HepG2 (cell line): ENCODE results near the gene RAB24. TPM values are rescaled to one million over a fixed set of nuclear protein-coding genes. Genes with fewer than 3 reads are reported as not detected.

Source experiments
- ATRX ChIP-seq: sonication (generic); formaldehyde crosslinking; IDR thresholded peaks from 2 replicates; pipeline ENCODE4 v1.4.0; 2020; ENCODE audit warnings: missing genetic modification reagents, borderline replicate concordance
- BATF2 ChIP-seq: sonication (generic); formaldehyde crosslinking; IDR thresholded peaks from 2 replicates; pipeline ENCODE4 v1.8.0; 2022; ENCODE audit warnings: mild to moderate bottlenecking, missing genetic modification reagents, moderate library complexity
- CEBPG ChIP-seq: IDR thresholded peaks from 2 replicates; pipeline ENCODE4 v1.6.1; 2016
- CREB3 ChIP-seq: sonication (generic); formaldehyde crosslinking; IDR thresholded peaks from 2 replicates; pipeline ENCODE4 v1.5.0; 2020; ENCODE audit warnings: missing genetic modification reagents
- EP300 ChIP-seq, 3 experiments: sonication (generic) in 1 of 3; formaldehyde crosslinking in 1 of 3; IDR thresholded peaks; 2 replicates each; pipeline versions ENCODE4 v1.5.1 to v1.6.1; 2011 to 2020; ENCODE audit warnings: low read depth in 2 of 3, low read length in 2 of 3, borderline replicate concordance in 1 of 3, improper control_type of control experiment in 1 of 3, mild to moderate bottlenecking in 1 of 3, missing genetic modification reagents in 1 of 3, moderate library complexity in 1 of 3
- ERF ChIP-seq: IDR thresholded peaks from 2 replicates; pipeline ENCODE4 v1.6.1; 2018; ENCODE audit warnings: missing biosample characterization, missing genetic modification reagents
- HMGXB4 ChIP-seq, 2 experiments: sonication (generic) in 1 of 2; formaldehyde crosslinking in 1 of 2; IDR thresholded peaks; 2 replicates each; pipeline versions ENCODE4 v1.4.0 to v1.6.1; 2018 to 2020; ENCODE audit warnings: missing genetic modification reagents in 2 of 2, borderline replicate concordance in 1 of 2, low read depth in 1 of 2, mild to moderate bottlenecking in 1 of 2, missing biosample characterization in 1 of 2
- KDM2A ChIP-seq: sonication (generic); formaldehyde crosslinking; IDR thresholded peaks from 2 replicates; pipeline ENCODE4 v1.4.0; 2020; ENCODE audit warnings: low read depth, missing genetic modification reagents, borderline replicate concordance
- KLF16 ChIP-seq, 2 experiments: sonication (generic) in 1 of 2; formaldehyde crosslinking in 1 of 2; IDR thresholded peaks; 2 replicates each; pipeline versions ENCODE4 v1.6.1 to v1.8.0; 2016 to 2023; ENCODE audit warnings: missing genetic modification reagents in 2 of 2, missing compliant biosample characterization in 1 of 2
- ONECUT2 ChIP-seq: sonication (generic); formaldehyde crosslinking; IDR thresholded peaks from 2 replicates; pipeline ENCODE4 v1.4.0; 2020; ENCODE audit warnings: missing genetic modification reagents
- PAXIP1 ChIP-seq: sonication (generic); formaldehyde crosslinking; conservative IDR thresholded peaks from 2 replicates; pipeline ENCODE4 v1.4.0; 2020; ENCODE audit warnings: mild to moderate bottlenecking, missing genetic modification reagents, moderate library complexity
- RXRB ChIP-seq: IDR thresholded peaks from 2 replicates; pipeline ENCODE4 v1.6.1; 2016; ENCODE audit warnings: borderline replicate concordance, missing genetic modification reagents, missing compliant biosample characterization
- SRSF1 ChIP-seq: fragments of 200-400 bp; formaldehyde crosslinking; optimal IDR thresholded peaks from 2 replicates; pipeline ENCODE3; 2017; ENCODE audit warnings: mild to moderate bottlenecking, low read depth, low read length, moderate library complexity
- THAP11 ChIP-seq: IDR thresholded peaks from 2 replicates; pipeline ENCODE4 v1.6.1; 2016; ENCODE audit warnings: missing biosample characterization, missing genetic modification reagents
- ZBTB33 ChIP-seq: sonication (generic); formaldehyde crosslinking; IDR thresholded peaks from 2 replicates; pipeline ENCODE4 v1.4.0; 2020; ENCODE audit warnings: missing genetic modification reagents
- ZNF124 ChIP-seq: sonication (generic); formaldehyde crosslinking; IDR thresholded peaks from 2 replicates; pipeline ENCODE4 v1.4.0; 2020; ENCODE audit warnings: missing genetic modification reagents
- ZNF234 ChIP-seq: sonication (generic); formaldehyde crosslinking; conservative IDR thresholded peaks from 2 replicates; pipeline ENCODE4 v1.5.1; 2020; ENCODE audit warnings: mild to moderate bottlenecking, missing genetic modification reagents
- ZNF253 ChIP-seq: sonication (generic); formaldehyde crosslinking; IDR thresholded peaks from 2 replicates; pipeline ENCODE4 v1.8.0; 2022; ENCODE audit warnings: mild to moderate bottlenecking, missing genetic modification reagents, borderline replicate concordance
- ZNF331 ChIP-seq: sonication (generic); formaldehyde crosslinking; IDR thresholded peaks from 2 replicates; pipeline ENCODE4 v1.4.0; 2020; ENCODE audit warnings: missing genetic modification reagents
- ZNF607 ChIP-seq: sonication (generic); formaldehyde crosslinking; IDR thresholded peaks from 2 replicates; pipeline ENCODE4 v1.5.1; 2020; ENCODE audit warnings: missing genetic modification reagents, mild to moderate bottlenecking, borderline replicate concordance
- polyA plus RNA-seq, 8 experiments: library from polyadenylated mRNA; depleted of rRNA in 3 of 8; stranded (reverse) in 7 of 8; unstranded in 1 of 8; fragments of >200 nt; fragmentation: Illumina TruSeq in 4 of 8; extraction: Trizol in 4 of 8; gene quantifications; 2 replicates each; pipeline versions ENCODE4 v1.2.1 to v1.2.3, GENCODE V29; 2011 to 2016; ENCODE audit warnings: low read depth in 4 of 8, missing spikeins in 1 of 8, mixed read lengths in 1 of 8; ENCODE audit not compliant: insufficient read depth in 1 of 8
- total RNA-seq, 5 experiments: library from RNA; depleted of rRNA; stranded (reverse); fragments of >200 nt; fragmentation: Illumina TruSeq; extraction: Trizol; gene quantifications; 2 replicates each; pipeline ENCODE4 v1.2.3, GENCODE V29; 2016; ENCODE audit warnings: low read depth in 1 of 5

The RAB24 gene
- total and polyA plus RNA-seq, 2 of the 13 experiments (the other 11 are each of a cell fraction or from before 2014, with no cell fraction given), result 22.9 to 63.7 TPM

- TF ChIP-seq CREB3, result no peak
- peak; percentile 50; the same call in 1 of the 2 replicates for TF ChIP-seq ONECUT2 (CRISPR knock-in tag)
- peak; percentile 56 to 70; a peak in 3 of 4 replicates for TF ChIP-seq HMGXB4 (CRISPR knock-in tag; IDR thresholded peaks at IDR 0.05; ENCODE audit: borderline replicate concordance in 1 of 2, low read depth in 1 of 2)
- peak; percentile 66; the same call in 1 of the 2 replicates for TF ChIP-seq KDM2A
- TF ChIP-seq PAXIP1 (CRISPR knock-in tag), result peak; percentile 36; the same call in 1 of the 2 replicates
- peak; percentile 77; the same call in 1 of the 2 replicates for TF ChIP-seq ZNF331 (CRISPR knock-in tag)
- TF ChIP-seq BATF2 (CRISPR knock-in tag), result no peak
- no peak for TF ChIP-seq SRSF1
- peak; percentile 43; the same call in 1 of the 2 replicates for TF ChIP-seq ZNF607 (CRISPR knock-in tag)
- TF ChIP-seq ZNF234 (CRISPR knock-in tag), result no peak
- no peak for TF ChIP-seq ATRX (CRISPR knock-in tag)
- peak; percentile 21; the same call in 1 of the 2 replicates for TF ChIP-seq RXRB (CRISPR knock-in tag)
- TF ChIP-seq THAP11 (CRISPR knock-in tag), result 0 out of 2 replicates have a peak, but pooled peaks have one; percentile 29
- TF ChIP-seq ZBTB33 (CRISPR knock-in tag), result peak; percentile 42; the same call in 1 of the 2 replicates
- peak in 1 of 2 experiments; percentile 41; a peak in 1 of 4 replicates for TF ChIP-seq KLF16 (CRISPR knock-in tag; IDR thresholded peaks at IDR 0.05)
- TF ChIP-seq ZNF124 (CRISPR knock-in tag), result no peak
- peak in 1 of 2 experiments; percentile 25; a peak in 1 of 4 replicates for TF ChIP-seq EP300 (IDR thresholded peaks at IDR 0.05; ENCODE audit: low read depth in 2 of 2, low read length in 2 of 2)
- TF ChIP-seq EP300 (CRISPR knock-in tag; IDR thresholded peaks at IDR 0.05; ENCODE audit: borderline replicate concordance), result no peak
- 0 out of 2 replicates have a peak, but pooled peaks have one; percentile 38 for TF ChIP-seq ERF (CRISPR knock-in tag)
- no peak for TF ChIP-seq ZNF253
- TF ChIP-seq CEBPG (CRISPR knock-in tag), result peak; percentile 81
Observed at GRCh38 chr5:177317959-177318377, 14.4 kb upstream of the RAB24 start (continued).
